ENCODE data around the gene TTC1.

- TF ChIP-seq TAF1 (IDR thresholded peaks at IDR 0.05; ENCODE audit: low read depth) = no peak
- TF ChIP-seq, protein P1, sequence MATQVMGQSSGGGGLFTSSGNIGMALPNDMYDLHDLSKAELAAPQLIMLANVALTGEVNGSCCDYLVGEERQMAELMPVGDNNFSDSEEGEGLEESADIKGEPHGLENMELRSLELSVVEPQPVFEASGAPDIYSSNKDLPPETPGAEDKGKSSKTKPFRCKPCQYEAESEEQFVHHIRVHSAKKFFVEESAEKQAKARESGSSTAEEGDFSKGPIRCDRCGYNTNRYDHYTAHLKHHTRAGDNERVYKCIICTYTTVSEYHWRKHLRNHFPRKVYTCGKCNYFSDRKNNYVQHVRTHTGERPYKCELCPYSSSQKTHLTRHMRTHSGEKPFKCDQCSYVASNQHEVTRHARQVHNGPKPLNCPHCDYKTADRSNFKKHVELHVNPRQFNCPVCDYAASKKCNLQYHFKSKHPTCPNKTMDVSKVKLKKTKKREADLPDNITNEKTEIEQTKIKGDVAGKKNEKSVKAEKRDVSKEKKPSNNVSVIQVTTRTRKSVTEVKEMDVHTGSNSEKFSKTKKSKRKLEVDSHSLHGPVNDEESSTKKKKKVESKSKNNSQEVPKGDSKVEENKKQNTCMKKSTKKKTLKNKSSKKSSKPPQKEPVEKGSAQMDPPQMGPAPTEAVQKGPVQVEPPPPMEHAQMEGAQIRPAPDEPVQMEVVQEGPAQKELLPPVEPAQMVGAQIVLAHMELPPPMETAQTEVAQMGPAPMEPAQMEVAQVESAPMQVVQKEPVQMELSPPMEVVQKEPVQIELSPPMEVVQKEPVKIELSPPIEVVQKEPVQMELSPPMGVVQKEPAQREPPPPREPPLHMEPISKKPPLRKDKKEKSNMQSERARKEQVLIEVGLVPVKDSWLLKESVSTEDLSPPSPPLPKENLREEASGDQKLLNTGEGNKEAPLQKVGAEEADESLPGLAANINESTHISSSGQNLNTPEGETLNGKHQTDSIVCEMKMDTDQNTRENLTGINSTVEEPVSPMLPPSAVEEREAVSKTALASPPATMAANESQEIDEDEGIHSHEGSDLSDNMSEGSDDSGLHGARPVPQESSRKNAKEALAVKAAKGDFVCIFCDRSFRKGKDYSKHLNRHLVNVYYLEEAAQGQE (IDR thresholded peaks at IDR 0.05; ENCODE audit: low read depth) = no peak
- TF ChIP-seq TCF12 (IDR thresholded peaks at IDR 0.05; ENCODE audit: low read depth) = no peak
- no peak for TF ChIP-seq RAD21 (IDR thresholded peaks at IDR 0.05; ENCODE audit: low read depth)
- no peak for TF ChIP-seq CREB1 (IDR thresholded peaks at IDR 0.05; ENCODE audit: low read depth)
- no peak for TF ChIP-seq EGR1 (IDR thresholded peaks at IDR 0.05)
- no peak for TF ChIP-seq EP300 (IDR thresholded peaks at IDR 0.05; ENCODE audit: borderline replicate concordance)
Observed at GRCh38 chr5:160081495-160081894, 72.6 kb downstream of the TTC1 start.
